GM18505 (cell line): ENCODE measurements around the gene KRTAP5-3.

Experiments used
- ATAC-seq: cut with Tn5 transposase; IDR thresholded peaks from one replicate; pipeline ENCODE4 v1.9.1; 2021; ENCODE audit not compliant: unreplicated experiment
- POLR2A ChIP-seq: IDR thresholded peaks from 4 replicates; pipeline ENCODE4 v1.6.1; 2011; ENCODE audit warnings: borderline replicate concordance; ENCODE audit not compliant: insufficient read depth, insufficient read length; ENCODE audit errors: extremely low read depth

Gene KRTAP5-3

GRCh38 chr11:1567052-1567720 is 41.1 kb downstream of the KRTAP5-3 start:
- TF ChIP-seq POLR2A, result no peak
- no peak for ATAC-seq

- ATAC-seq, result no peak
Observed at GRCh38 chr11:1566381-1567051, 41.7 kb downstream of the KRTAP5-3 start.

GRCh38 chr11:1565904-1566247 is 42.4 kb downstream of the KRTAP5-3 start:
- no peak for ATAC-seq
- TF ChIP-seq POLR2A, result no peak

More at GRCh38 chr11:1566381-1567051, 41.7 kb downstream of the KRTAP5-3 start:
- no peak for TF ChIP-seq POLR2A

- ATAC-seq, result no peak
- TF ChIP-seq POLR2A, result no peak
Observed at GRCh38 chr11:1565173-1565903, 42.9 kb downstream of the KRTAP5-3 start.

- ATAC-seq, result no peak
- TF ChIP-seq POLR2A, result no peak
Observed at GRCh38 chr11:1564535-1565172, 43.6 kb downstream of the KRTAP5-3 start.

- ATAC-seq, result no peak
- TF ChIP-seq POLR2A, result no peak
Observed at GRCh38 chr11:1563697-1564534, 44.3 kb downstream of the KRTAP5-3 start.

GRCh38 chr11:1563149-1563638 is 45.1 kb downstream of the KRTAP5-3 start:
- no peak for TF ChIP-seq POLR2A
- ATAC-seq, result no peak

GRCh38 chr11:1562469-1563148 is 45.7 kb downstream of the KRTAP5-3 start:
- ATAC-seq, result no peak
- no peak for TF ChIP-seq POLR2A

- no peak for ATAC-seq
- TF ChIP-seq POLR2A, result no peak
Observed at GRCh38 chr11:1561955-1562354, 46.3 kb downstream of the KRTAP5-3 start.

GRCh38 chr11:1561266-1561665 is 47.0 kb downstream of the KRTAP5-3 start:
- no peak for TF ChIP-seq POLR2A
- ATAC-seq, result no peak

GRCh38 chr11:1560649-1561251 is 47.5 kb downstream of the KRTAP5-3 start:
- no peak for TF ChIP-seq POLR2A
- ATAC-seq, result no peak

- no peak for TF ChIP-seq POLR2A
- ATAC-seq, result no peak
Observed at GRCh38 chr11:1560002-1560648, 48.1 kb downstream of the KRTAP5-3 start.
